ENCODE measurements around the gene NLE1.
A peak's percentile ranks its signal among the peaks of the same experiment; 100 is the strongest.
"Not testable (repeated sequence)": the region's sequence is repeated elsewhere in the genome, so short reads cannot be mapped to it uniquely, and the experiment has no call there.

Gene NLE1

DNA sequence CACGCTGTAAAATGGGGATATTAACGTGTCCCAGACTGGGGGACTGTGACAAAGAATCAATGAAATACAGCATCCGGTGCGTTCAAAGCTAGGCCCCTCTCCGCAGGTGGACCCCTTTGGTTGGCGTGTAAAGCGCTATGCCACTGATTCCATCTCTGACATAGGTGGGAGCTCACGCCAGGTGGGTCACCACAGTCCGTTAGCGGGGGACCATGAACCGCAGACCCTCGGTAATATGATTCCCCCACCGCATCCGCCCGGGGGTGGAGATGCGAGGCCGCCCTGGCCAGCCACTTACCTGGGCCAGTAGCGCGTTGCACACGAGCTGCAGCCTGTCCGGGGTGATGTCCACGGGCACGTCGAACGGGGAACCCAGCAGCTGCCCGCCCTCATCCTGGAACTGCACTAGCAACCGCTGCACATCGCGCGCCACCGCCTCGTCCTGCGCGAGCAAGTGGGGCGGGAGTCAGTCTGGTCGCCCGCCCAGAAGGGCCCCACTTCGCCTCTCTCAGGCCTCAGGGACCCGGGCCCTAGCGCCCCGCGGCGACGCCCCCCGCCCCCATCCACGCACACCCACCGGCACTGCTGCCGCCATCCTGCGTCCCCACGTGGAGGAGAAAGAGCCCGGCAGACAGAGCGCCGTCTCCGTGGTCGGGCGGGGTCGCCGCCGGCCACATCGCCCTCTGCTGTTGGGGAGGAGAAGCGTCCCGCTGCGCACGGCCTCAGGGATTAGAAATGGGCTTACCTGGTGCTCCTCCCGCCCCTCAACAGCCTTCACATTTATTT lies at the start of gene NLE1:
Gene NLE1, minus strand, starts transcription at position 623 of the 786 bp plus-strand sequence. Its CDS starts 28 bp downstream, at position 595.
- DNase-seq, result peak; percentile 97

GRCh38 chr17:35191001-35191695 lies 49.0 kb upstream of the NLE1 start:
- no peak for DNase-seq

DNA sequence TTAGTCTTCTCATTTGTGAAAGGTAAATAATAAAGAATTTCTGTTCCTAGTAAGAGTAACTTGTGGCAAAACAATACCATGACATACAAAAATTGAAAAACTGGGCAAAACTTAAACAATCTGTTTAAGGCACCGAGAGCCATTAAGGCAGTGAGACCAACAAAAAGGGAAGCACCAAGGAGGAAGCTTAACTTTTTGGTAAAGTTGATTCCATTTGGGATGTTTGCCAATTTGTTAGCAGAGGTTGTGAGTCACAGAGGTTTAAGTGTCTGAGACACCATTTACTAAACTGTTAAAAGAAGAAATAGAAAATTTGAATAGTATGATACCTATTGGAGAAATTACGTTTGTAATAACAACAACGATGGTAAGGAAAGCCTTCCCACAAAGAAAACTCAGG lies 47.2 kb upstream of the NLE1 start:
- DNase-seq, result no peak

DNA sequence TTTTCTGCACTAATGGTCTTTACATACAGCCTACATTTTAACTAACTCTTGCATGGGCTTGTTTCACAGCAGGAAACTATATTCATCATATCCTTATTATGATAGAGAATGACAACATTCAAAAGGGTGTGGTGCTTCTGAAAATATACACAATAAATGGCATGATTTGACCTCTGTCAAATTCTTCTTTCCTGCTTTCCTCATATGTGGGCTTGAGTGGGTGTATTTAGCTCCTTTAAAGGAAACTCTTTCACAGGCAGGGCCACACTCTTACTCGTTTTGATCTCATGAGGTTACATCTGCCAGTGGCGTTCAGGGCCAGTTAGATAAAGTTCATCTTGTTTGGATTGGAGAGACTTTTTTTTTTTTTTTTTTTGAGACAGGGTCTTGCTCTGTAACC lies 46.0 kb upstream of the NLE1 start:
- DNase-seq, result no peak

DNA sequence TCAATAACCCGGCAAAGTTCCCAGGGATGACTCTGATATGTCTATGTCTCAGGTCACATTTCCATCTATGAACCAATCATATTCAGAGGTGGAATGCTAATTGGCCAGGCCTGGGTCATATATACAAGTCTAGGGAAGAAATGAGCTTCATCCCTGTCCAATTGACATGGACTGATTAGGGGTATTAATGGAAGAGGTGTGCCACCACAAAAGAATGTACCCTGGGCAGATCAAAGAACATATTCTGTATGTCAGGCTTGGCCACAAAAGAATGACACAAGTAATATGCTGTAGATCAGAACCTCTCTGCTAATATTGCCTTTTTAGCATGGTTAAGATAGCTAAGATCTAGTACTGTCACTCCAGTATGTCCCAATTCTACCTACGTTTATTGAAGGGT lies 45.4 kb upstream of the NLE1 start:
- DNase-seq, result no peak

DNA sequence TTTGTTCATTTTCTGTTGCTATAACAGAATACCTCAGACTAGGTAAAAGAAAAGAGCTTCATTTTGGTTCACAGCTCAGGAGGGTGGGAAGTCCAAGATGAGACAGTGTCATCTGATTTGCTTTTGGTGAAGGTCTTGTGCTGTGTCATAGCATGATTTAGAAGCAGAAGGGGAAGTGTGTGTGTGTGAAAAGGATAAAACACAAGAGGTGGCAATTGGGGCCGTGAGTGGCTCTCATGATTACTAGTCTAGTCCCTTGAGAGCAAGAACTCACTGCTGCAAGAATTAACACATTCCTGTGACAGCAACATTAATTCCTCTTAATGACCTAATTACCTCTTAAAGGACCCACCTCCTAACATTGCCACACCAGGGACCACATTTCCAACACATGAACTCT lies 43.7 kb upstream of the NLE1 start:
- DNase-seq, result no peak

- no peak for DNase-seq
Observed at GRCh38 chr17:35184274-35184673, 42.2 kb upstream of the NLE1 start.

- DNase-seq, result peak; percentile 53
Observed at GRCh38 chr17:35183332-35183731, 41.2 kb upstream of the NLE1 start.

DNA sequence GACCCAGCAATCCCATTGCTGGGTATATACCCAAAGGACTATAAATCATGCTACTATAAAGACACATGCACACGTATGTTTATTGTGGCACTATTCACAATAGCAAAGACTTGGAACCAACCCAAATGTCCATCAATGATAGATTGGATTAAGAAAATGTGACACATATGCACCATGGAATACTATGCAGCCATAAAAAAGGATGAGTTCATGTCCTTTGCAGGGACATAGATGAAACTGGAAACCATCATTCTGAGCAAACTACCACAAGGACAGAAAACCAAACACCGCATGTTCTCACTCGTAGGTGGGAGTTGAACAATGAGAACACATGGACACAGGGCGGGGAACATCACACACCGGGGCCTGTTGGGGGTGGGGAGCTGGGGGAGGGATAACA lies 37.3 kb upstream of the NLE1 start:
- DNase-seq, result not testable (repeated sequence)

GRCh38 chr17:35176897-35177296 lies 34.8 kb upstream of the NLE1 start:
- DNase-seq, result peak; percentile 52

GRCh38 chr17:35175638-35176415 lies 33.7 kb upstream of the NLE1 start:
- peak; percentile 53 for DNase-seq

DNA sequence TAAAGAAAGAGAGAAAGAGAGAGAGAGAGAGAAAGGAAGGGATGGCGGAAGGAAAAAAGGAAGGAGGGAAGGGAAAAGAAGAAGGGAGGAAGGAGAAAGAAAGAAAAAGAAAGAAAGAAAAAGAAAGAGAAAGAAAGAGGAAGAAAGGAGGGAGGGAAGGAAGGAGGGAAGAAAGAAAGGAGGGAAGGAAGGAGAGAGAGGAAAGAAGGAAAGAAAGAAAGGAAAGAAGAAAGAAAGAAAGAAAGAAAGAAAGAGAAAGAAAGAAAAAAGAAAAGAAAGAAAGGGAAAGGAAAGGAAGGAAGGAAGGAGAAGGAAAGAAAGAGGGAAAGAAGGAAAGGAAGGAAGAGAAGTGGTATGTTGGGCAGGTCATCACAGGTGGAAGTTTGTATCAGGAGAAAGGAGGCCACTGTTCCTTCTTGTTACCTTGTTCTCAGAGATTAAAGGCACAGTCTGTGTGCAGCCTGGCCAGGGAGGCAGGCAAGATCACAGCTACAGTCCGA lies 32.8 kb upstream of the NLE1 start:
- no peak for DNase-seq

DNA sequence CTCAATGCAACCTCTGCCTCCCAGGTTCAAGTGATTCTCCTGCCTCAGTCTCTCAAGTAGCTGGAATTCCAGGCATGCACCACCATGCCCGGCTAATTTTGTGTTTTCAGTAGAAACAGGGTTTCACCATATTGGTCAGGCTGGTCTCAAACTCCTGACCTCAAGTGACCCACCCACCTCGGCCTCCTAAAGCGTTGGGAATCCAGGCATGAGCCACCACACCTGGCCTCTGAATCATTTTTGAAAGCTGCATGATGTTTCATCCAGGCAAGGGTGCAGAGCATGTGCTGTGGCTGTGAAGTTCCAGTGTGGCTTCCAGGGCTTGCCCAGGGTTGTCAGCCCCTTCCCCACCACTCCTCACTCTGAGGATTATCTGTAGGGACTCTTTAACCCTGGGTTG lies 30.2 kb upstream of the NLE1 start:
- peak; percentile 59 for DNase-seq

DNA sequence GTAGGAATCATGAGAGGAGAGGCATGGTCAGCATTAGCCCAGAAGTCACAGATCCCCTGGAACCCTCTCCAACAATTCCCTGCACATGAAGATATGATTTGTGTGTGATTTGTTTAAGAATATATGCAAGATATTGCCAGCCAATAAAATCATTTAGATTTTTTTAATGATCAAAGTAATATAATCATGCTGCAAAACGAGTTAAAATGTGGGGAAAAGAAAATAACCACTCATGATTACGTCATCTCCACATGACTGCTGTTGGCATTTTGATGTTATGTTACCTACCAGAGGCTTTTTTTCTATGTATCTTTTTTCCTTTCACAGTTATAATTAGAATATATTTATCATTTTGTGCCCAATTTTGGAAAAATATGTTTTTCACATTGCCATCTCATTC lies 29.7 kb upstream of the NLE1 start:
- no peak for DNase-seq

DNA sequence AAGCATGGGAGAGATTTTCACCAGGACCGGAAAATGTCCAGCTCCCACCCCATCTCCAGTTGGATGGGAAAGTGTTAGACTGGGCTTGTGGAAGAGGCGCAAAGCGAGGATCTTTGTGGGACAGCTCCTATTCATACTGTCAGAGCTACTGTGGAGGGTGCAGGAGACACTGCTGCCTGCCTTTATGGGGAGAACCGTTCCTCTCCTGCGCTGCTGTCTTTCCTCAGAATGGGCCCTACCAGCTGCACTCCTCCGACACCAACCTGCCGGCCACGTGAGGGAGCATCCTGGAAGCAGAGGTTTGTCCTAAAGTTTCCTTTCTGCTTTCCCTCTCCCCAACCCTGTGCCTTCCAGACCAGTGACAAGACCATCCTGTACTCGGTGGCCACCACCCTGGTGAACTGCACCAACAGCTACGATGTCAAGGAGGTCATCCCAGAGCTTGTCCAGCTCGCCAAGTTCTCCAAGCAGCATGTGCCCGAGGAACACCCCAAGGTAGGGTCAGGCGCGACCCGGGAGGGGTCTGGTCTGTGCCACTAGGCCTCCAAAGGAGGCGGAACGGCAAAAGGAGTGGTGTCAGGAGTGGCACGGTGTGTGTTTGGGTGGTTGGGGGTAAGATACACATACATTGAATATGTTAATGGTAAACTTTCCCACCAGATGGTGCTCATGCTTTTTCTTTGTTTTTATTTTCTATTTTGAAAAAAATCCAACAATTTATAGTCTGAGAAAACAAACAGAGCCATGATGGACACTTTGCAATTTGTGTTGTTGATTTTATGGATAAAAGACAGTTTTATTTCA lies 29.1 kb upstream of the NLE1 start:
- DNase-seq, result peak; percentile 74

- DNase-seq, result no peak
Observed at GRCh38 chr17:35169835-35170363, 27.8 kb upstream of the NLE1 start.

DNA sequence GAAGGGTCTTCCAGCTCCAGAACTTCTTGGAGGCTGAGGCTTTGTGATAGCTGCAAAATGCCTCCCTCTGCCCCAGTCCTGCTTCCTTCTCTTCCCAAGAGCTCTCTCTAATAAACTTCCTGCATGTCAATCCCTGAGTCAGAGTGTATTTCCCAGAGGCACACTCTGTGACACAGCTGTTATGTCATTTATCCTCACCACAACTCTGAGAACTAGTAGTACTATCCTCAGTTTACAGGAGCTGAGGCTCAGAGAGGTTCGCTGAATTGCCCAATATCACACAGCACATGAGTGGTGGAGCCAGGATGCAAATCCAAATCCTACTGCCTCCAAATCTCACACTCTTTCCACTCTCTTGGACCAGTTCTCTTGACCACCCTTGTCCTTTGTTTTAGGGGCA lies 25.6 kb upstream of the NLE1 start:
- DNase-seq, result no peak

DNA sequence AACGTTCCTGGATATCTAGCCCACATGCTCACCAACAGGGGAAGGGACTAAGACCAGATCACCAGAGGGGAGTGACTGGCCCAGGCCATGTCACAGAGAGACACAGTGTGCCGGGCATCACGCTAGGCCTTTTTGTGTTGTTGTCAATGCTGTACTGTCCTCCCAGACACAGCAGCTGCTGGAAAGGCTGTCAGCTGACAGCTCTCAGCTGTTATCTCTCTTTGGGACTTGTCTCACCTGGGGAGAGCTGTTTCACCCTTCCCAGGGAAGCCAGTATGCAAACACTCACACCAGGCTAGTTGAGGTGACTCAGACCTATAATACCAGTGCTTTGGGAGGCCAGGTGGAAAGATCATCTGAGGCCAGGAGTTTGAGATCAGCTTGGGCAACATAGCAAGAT lies 24.9 kb upstream of the NLE1 start:
- no peak for DNase-seq

DNA sequence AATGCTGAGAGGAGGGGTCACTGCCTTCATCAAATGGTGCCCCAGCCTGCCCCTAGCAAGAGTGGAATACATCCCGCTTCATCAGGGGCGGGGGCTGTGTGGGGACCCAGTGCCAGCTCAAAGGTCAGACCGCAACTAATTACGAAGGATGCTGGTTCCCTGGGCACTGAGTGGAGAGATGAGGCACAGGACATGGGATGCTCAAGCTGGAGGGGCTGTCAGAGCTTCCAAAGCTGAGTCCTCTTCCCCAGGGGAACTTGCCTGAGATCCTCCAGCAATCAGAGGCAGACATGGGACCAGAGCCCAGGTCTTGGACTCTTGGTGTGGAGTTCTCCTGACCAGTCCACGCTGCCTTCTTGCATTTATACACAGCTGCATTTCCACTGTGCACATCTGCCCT lies 24.4 kb upstream of the NLE1 start:
- DNase-seq, result no peak

- DNase-seq, result no peak
Observed at GRCh38 chr17:35164716-35165115, 22.6 kb upstream of the NLE1 start.

- DNase-seq, result no peak
Observed at GRCh38 chr17:35163886-35164285, 21.8 kb upstream of the NLE1 start.

- DNase-seq, result no peak
Observed at GRCh38 chr17:35162755-35163154, 20.7 kb upstream of the NLE1 start.

Data from activated CD8-positive, alpha-beta memory T cell treated with anti-CD3 and anti-CD28 coated beads for 24 hours (primary cell).